WTC11 (cell line): Measurements from ENCODE around the gene DSC2. TPM values are rescaled to one million over a fixed set of nuclear protein-coding genes. Genes with fewer than 3 reads are reported as not detected.

ENCODE experiments used
- ATAC-seq: fragments of 200-7000 bp; cut with Tn5 transposase; 2 replicates; pipeline ENCODE4 v1.10.0; 2021; ENCODE audit warnings: mild to moderate bottlenecking, moderate library complexity
- CTCF ChIA-PET: fragments of 300-600 bp; sonication (Branson Sonifier 250); formaldehyde crosslinking; loops from one replicate; lab custom pipeline; 2021; ENCODE audit warnings: antibody characterized with exemption; lab: Charles Lee
- POLR2A ChIA-PET: fragments of 350-600 bp; sonication (Branson Sonifier 250); formaldehyde crosslinking; loops from one replicate; lab custom pipeline; 2021; ENCODE audit warnings: antibody characterized with exemption; lab: Charles Lee
- DNase-seq: peaks from one replicate; pipeline ENCODE4 v3.0.0; 2021; ENCODE audit warnings: low spot score
- H3K27ac Mint-ChIP-seq: 2 replicates; pipeline ENCODE4 v1.8.0; 2021; ENCODE audit warnings: mixed read lengths
- H3K27me3 Mint-ChIP-seq: 2 replicates; pipeline ENCODE4 v1.8.0; 2021; ENCODE audit warnings: low read depth, mild to moderate bottlenecking, moderate library complexity, mixed read lengths
- H3K36me3 Mint-ChIP-seq: 2 replicates; pipeline ENCODE4 v1.8.0; 2021; ENCODE audit warnings: mixed read lengths
- H3K4me1 Mint-ChIP-seq: 2 replicates; pipeline ENCODE4 v1.8.0; 2022; ENCODE audit warnings: mixed read lengths
- H3K4me3 Mint-ChIP-seq: 2 replicates; pipeline ENCODE4 v1.8.0; 2021; ENCODE audit warnings: mild to moderate bottlenecking, moderate library complexity, mixed read lengths
- H3K9me3 Mint-ChIP-seq: 2 replicates; pipeline ENCODE4 v1.8.0; 2021; ENCODE audit warnings: mixed read lengths
- CREM ChIP-seq: sonication (generic); formaldehyde crosslinking; IDR thresholded peaks from 2 replicates; pipeline ENCODE4 v1.8.1; 2022; ENCODE audit warnings: mild to moderate bottlenecking, missing genetic modification reagents, moderate library complexity
- ELF4 ChIP-seq: sonication (generic); formaldehyde crosslinking; IDR thresholded peaks from 2 replicates; pipeline ENCODE4 v1.8.1; 2022; ENCODE audit warnings: low read depth, mild to moderate bottlenecking, moderate library complexity, missing genetic modification reagents
- GRHL2 ChIP-seq: fragments of 250-450 bp; sonication (Bioruptor Pico); IDR thresholded peaks from 2 replicates; pipeline ENCODE4 v1.8.0; 2022; ENCODE audit warnings: mild to moderate bottlenecking, moderate library complexity; ENCODE audit not compliant: insufficient replicate concordance, severe bottlenecking
- HMGA2 ChIP-seq: fragments of 250-450 bp; sonication (Bioruptor Pico); IDR thresholded peaks from 2 replicates; pipeline ENCODE4 v1.4.0; 2021; ENCODE audit warnings: mild to moderate bottlenecking, moderate library complexity
- KAT7 ChIP-seq: sonication (generic); formaldehyde crosslinking; IDR thresholded peaks from 2 replicates; pipeline ENCODE4 v1.8.1; 2023; ENCODE audit warnings: missing genetic modification reagents, mild to moderate bottlenecking, borderline replicate concordance
- NFE2L1 ChIP-seq: sonication (generic); formaldehyde crosslinking; IDR thresholded peaks from 2 replicates; pipeline ENCODE4 v1.8.1; 2023; ENCODE audit warnings: missing genetic modification reagents
- NR2C2 ChIP-seq: sonication (generic); formaldehyde crosslinking; IDR thresholded peaks from 2 replicates; pipeline ENCODE4 v1.8.0; 2022; ENCODE audit warnings: mild to moderate bottlenecking, missing genetic modification reagents
- RORB ChIP-seq: fragments of 250-450 bp; sonication (Bioruptor Pico); IDR thresholded peaks from 2 replicates; pipeline ENCODE4 v1.9.0; 2021; ENCODE audit warnings: mild to moderate bottlenecking
- SOX15 ChIP-seq: fragments of 250-450 bp; sonication (Bioruptor Pico); IDR thresholded peaks from 2 replicates; pipeline ENCODE4 v1.9.0; 2021; ENCODE audit warnings: mild to moderate bottlenecking
- TEAD4 ChIP-seq: sonication (generic); formaldehyde crosslinking; IDR thresholded peaks from 2 replicates; pipeline ENCODE4 v1.8.0; 2022; ENCODE audit warnings: mild to moderate bottlenecking, missing genetic modification reagents
- TP53 ChIP-seq: sonication (generic); formaldehyde crosslinking; IDR thresholded peaks from 2 replicates; pipeline ENCODE4 v1.8.1; 2023; ENCODE audit warnings: mild to moderate bottlenecking, missing genetic modification reagents
- ZNF121 ChIP-seq: sonication (generic); formaldehyde crosslinking; IDR thresholded peaks from 2 replicates; pipeline ENCODE4 v1.8.0; 2023; ENCODE audit warnings: missing genetic modification reagents
- ZNF138 ChIP-seq: sonication (generic); formaldehyde crosslinking; conservative IDR thresholded peaks from 2 replicates; pipeline ENCODE4 v1.8.1; 2022; ENCODE audit warnings: mild to moderate bottlenecking, moderate library complexity, missing genetic modification reagents
- ZNF416 ChIP-seq: fragments of 250-450 bp; sonication (Bioruptor Pico); IDR thresholded peaks from 2 replicates; pipeline ENCODE4 v1.9.0; 2021; ENCODE audit warnings: mild to moderate bottlenecking, inconsistent platforms
- total RNA-seq: library from RNA; stranded (reverse); gene quantifications from 3 replicates; pipeline ENCODE4 v1.2.3, GENCODE V29; 2021
- TF ChIP-seq, protein P1 (sequence below): sonication (generic); formaldehyde crosslinking; IDR thresholded peaks from 2 replicates; pipeline ENCODE4 v1.8.0; 2022; ENCODE audit warnings: mild to moderate bottlenecking, missing genetic modification reagents
- TF ChIP-seq, protein P2 (sequence below): sonication (generic); formaldehyde crosslinking; IDR thresholded peaks from 2 replicates; pipeline ENCODE4 v1.8.0; 2022; ENCODE audit warnings: mild to moderate bottlenecking, missing genetic modification reagents
- TF ChIP-seq, protein P3 (sequence below): fragments of 250-450 bp; sonication (Bioruptor Pico); IDR thresholded peaks from 2 replicates; pipeline ENCODE4 v1.9.0; 2021; ENCODE audit warnings: mild to moderate bottlenecking
- TF ChIP-seq, protein P4 (sequence below): sonication (generic); formaldehyde crosslinking; IDR thresholded peaks from 2 replicates; pipeline ENCODE4 v1.8.1; 2022; ENCODE audit warnings: missing genetic modification reagents, borderline replicate concordance
- TF ChIP-seq, protein P5 (sequence below): fragments of 250-450 bp; sonication (Bioruptor Pico); IDR thresholded peaks from 2 replicates; pipeline ENCODE4 v1.9.0; 2021; ENCODE audit warnings: mild to moderate bottlenecking, borderline replicate concordance
- TF ChIP-seq, protein P6 (sequence below): fragments of 200-600 bp; IDR thresholded peaks from 2 replicates; pipeline ENCODE4 v1.8.0; 2022; ENCODE audit warnings: antibody characterized with exemption

The DSC2 gene
- total RNA-seq, 1 experiment from 2014 or later = 29.8 TPM

DNA sequence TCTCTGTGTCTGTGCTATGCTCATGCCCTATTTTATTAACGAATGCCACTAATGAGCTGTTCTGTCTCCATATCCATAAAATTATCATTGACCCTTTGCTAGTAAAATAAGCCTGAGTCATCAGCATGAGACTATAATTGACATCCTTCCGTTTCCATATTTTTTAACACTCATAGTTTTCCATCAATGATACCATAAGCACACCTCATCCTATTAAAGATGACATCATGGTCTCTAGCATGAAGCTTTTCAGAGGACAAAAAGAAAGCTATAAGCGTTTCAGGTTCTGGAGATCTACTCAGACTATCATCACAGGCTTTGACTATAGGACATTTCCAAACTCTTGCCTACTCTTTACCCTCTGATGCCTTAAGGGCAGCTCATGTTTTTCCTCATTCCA, 1.2 kb upstream of the DSC2 start:
- no peak for ATAC-seq
- Mint-ChIP-seq H3K36me3 (no peaks in the 10 kb centered on the region), H3K4me1 (peaks cover 32% of the 10 kb centered on the region), H3K9me3 (no peaks in the 10 kb centered on the region)
- TF ChIP-seq, protein P1, sequence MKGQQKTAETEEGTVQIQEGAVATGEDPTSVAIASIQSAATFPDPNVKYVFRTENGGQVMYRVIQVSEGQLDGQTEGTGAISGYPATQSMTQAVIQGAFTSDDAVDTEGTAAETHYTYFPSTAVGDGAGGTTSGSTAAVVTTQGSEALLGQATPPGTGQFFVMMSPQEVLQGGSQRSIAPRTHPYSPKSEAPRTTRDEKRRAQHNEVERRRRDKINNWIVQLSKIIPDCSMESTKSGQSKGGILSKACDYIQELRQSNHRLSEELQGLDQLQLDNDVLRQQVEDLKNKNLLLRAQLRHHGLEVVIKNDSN (CRISPR knock-in tag) = no peak
- no peak for TF ChIP-seq RORB (CRISPR knock-in tag)
- no peak for TF ChIP-seq TP53 (CRISPR knock-in tag)
- TF ChIP-seq, protein P2, sequence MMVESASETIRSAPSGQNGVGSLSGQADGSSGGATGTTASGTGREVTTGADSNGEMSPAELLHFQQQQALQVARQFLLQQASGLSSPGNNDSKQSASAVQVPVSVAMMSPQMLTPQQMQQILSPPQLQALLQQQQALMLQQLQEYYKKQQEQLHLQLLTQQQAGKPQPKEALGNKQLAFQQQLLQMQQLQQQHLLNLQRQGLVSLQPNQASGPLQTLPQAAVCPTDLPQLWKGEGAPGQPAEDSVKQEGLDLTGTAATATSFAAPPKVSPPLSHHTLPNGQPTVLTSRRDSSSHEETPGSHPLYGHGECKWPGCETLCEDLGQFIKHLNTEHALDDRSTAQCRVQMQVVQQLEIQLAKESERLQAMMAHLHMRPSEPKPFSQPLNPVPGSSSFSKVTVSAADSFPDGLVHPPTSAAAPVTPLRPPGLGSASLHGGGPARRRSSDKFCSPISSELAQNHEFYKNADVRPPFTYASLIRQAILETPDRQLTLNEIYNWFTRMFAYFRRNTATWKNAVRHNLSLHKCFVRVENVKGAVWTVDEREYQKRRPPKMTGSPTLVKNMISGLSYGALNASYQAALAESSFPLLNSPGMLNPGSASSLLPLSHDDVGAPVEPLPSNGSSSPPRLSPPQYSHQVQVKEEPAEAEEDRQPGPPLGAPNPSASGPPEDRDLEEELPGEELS = no peak
- TF ChIP-seq, all 79 proteins: peak for 0
- H3K27me3 Mint-ChIP-seq = no peaks in the 10 kb centered on the region
- H3K4me3 Mint-ChIP-seq = peak overlapping the region; percentile 87; the same call in 1 of the 2 replicates
- ChIA-PET CTCF (no interaction called here), POLR2A (no interaction called here)
- no peak overlapping the region for H3K27ac Mint-ChIP-seq
- no peak for DNase-seq

DNA sequence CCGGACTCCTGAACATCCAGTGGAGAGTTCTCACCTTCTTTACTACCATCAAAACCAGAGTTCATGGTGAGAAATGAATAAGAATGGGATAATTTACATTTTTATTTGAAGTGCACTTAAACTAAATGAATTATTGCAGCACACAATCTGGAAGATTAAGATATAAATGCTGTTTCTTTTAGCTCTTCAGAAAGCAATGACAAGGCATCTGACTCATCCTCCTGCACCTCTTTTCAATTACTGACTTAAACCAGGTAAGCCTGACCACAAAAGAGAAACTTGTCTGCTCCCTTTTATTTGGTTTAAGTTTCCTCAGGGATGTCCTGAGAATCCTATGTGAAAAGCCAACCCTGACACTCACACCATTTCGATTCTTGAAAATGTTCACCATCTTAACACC, 720 bp upstream of the DSC2 start:
- TF ChIP-seq GRHL2 (CRISPR knock-in tag) = no peak
- TF ChIP-seq RORB (CRISPR knock-in tag) = no peak
- TF ChIP-seq HMGA2 (CRISPR knock-in tag) = no peak
- TF ChIP-seq ZNF416 (CRISPR knock-in tag) = no peak
- TF ChIP-seq, protein P3, sequence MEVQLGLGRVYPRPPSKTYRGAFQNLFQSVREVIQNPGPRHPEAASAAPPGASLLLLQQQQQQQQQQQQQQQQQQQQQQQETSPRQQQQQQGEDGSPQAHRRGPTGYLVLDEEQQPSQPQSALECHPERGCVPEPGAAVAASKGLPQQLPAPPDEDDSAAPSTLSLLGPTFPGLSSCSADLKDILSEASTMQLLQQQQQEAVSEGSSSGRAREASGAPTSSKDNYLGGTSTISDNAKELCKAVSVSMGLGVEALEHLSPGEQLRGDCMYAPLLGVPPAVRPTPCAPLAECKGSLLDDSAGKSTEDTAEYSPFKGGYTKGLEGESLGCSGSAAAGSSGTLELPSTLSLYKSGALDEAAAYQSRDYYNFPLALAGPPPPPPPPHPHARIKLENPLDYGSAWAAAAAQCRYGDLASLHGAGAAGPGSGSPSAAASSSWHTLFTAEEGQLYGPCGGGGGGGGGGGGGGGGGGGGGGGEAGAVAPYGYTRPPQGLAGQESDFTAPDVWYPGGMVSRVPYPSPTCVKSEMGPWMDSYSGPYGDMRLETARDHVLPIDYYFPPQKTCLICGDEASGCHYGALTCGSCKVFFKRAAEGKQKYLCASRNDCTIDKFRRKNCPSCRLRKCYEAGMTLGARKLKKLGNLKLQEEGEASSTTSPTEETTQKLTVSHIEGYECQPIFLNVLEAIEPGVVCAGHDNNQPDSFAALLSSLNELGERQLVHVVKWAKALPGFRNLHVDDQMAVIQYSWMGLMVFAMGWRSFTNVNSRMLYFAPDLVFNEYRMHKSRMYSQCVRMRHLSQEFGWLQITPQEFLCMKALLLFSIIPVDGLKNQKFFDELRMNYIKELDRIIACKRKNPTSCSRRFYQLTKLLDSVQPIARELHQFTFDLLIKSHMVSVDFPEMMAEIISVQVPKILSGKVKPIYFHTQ (CRISPR knock-in tag) = no peak
- no peak for TF ChIP-seq SOX15 (CRISPR knock-in tag)
- no peak for TF ChIP-seq ELF4 (CRISPR knock-in tag)
- TF ChIP-seq ZNF138 (CRISPR knock-in tag) = no peak
- TF ChIP-seq, protein P4, sequence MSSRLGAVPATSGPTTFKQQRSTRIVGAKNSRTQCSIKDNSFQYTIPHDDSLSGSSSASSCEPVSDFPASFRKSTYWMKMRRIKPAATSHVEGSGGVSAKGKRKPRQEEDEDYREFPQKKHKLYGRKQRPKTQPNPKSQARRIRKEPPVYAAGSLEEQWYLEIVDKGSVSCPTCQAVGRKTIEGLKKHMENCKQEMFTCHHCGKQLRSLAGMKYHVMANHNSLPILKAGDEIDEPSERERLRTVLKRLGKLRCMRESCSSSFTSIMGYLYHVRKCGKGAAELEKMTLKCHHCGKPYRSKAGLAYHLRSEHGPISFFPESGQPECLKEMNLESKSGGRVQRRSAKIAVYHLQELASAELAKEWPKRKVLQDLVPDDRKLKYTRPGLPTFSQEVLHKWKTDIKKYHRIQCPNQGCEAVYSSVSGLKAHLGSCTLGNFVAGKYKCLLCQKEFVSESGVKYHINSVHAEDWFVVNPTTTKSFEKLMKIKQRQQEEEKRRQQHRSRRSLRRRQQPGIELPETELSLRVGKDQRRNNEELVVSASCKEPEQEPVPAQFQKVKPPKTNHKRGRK = no peak
- TF ChIP-seq, protein P5, sequence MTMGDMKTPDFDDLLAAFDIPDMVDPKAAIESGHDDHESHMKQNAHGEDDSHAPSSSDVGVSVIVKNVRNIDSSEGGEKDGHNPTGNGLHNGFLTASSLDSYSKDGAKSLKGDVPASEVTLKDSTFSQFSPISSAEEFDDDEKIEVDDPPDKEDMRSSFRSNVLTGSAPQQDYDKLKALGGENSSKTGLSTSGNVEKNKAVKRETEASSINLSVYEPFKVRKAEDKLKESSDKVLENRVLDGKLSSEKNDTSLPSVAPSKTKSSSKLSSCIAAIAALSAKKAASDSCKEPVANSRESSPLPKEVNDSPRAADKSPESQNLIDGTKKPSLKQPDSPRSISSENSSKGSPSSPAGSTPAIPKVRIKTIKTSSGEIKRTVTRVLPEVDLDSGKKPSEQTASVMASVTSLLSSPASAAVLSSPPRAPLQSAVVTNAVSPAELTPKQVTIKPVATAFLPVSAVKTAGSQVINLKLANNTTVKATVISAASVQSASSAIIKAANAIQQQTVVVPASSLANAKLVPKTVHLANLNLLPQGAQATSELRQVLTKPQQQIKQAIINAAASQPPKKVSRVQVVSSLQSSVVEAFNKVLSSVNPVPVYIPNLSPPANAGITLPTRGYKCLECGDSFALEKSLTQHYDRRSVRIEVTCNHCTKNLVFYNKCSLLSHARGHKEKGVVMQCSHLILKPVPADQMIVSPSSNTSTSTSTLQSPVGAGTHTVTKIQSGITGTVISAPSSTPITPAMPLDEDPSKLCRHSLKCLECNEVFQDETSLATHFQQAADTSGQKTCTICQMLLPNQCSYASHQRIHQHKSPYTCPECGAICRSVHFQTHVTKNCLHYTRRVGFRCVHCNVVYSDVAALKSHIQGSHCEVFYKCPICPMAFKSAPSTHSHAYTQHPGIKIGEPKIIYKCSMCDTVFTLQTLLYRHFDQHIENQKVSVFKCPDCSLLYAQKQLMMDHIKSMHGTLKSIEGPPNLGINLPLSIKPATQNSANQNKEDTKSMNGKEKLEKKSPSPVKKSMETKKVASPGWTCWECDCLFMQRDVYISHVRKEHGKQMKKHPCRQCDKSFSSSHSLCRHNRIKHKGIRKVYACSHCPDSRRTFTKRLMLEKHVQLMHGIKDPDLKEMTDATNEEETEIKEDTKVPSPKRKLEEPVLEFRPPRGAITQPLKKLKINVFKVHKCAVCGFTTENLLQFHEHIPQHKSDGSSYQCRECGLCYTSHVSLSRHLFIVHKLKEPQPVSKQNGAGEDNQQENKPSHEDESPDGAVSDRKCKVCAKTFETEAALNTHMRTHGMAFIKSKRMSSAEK (CRISPR knock-in tag) = no peak
- no peak for TF ChIP-seq NR2C2 (CRISPR knock-in tag)
- no peak for TF ChIP-seq KAT7 (CRISPR knock-in tag)
- TF ChIP-seq NFE2L1 = no peak
- TF ChIP-seq ZNF121 (CRISPR knock-in tag) = no peak
- TF ChIP-seq, protein P6, sequence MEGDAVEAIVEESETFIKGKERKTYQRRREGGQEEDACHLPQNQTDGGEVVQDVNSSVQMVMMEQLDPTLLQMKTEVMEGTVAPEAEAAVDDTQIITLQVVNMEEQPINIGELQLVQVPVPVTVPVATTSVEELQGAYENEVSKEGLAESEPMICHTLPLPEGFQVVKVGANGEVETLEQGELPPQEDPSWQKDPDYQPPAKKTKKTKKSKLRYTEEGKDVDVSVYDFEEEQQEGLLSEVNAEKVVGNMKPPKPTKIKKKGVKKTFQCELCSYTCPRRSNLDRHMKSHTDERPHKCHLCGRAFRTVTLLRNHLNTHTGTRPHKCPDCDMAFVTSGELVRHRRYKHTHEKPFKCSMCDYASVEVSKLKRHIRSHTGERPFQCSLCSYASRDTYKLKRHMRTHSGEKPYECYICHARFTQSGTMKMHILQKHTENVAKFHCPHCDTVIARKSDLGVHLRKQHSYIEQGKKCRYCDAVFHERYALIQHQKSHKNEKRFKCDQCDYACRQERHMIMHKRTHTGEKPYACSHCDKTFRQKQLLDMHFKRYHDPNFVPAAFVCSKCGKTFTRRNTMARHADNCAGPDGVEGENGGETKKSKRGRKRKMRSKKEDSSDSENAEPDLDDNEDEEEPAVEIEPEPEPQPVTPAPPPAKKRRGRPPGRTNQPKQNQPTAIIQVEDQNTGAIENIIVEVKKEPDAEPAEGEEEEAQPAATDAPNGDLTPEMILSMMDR = no peak
- no peak for TF ChIP-seq TEAD4 (CRISPR knock-in tag)
- TF ChIP-seq CREM = no peak
- CTCF ChIA-PET = no interaction called here
- H3K27me3 Mint-ChIP-seq = no peaks in the 10 kb centered on the region
- H3K4me3 Mint-ChIP-seq = peak overlapping the region; percentile 87
- POLR2A ChIA-PET = interaction anchor here (0.8 kb wide), 1 partner anchor 102 kb away, joined by 3 read pairs; no protein-coding TSS in a partner anchor
- H3K9me3 Mint-ChIP-seq = no peaks in the 10 kb centered on the region
- H3K27ac Mint-ChIP-seq = no peak overlapping the region; the same call in 1 of the 2 replicates
- H3K36me3 Mint-ChIP-seq = no peaks in the 10 kb centered on the region
- no peak for ATAC-seq
- DNase-seq = no peak
- H3K4me1 Mint-ChIP-seq = peaks cover 32% of the 10 kb centered on the region
